HG02763 (cell line): ENCODE measurements around the gene KRTDAP.

Source experiments
- ATAC-seq: cut with Tn5 transposase; IDR thresholded peaks from one replicate; pipeline ENCODE4 v1.9.1; 2021; ENCODE audit warnings: mild to moderate bottlenecking, moderate library complexity; ENCODE audit not compliant: unreplicated experiment

Gene KRTDAP

GRCh38 chr19:35458192-35458591, 32.1 kb downstream of the KRTDAP start:
- no peak for ATAC-seq

GRCh38 chr19:35457173-35457572, 33.1 kb downstream of the KRTDAP start:
- peak; percentile 37 for ATAC-seq

- no peak for ATAC-seq
Measured at GRCh38 chr19:35455616-35456201, 34.6 kb downstream of the KRTDAP start.

- ATAC-seq, result no peak
Measured at GRCh38 chr19:35454663-35455062, 35.6 kb downstream of the KRTDAP start.

- ATAC-seq, result no peak
Measured at GRCh38 chr19:35451338-35452096, 38.7 kb downstream of the KRTDAP start.

GRCh38 chr19:35449359-35450043, 40.8 kb downstream of the KRTDAP start:
- no peak for ATAC-seq

GRCh38 chr19:35447606-35448469, 42.4 kb downstream of the KRTDAP start, which contains the start of gene FFAR2:
Gene FFAR2, plus strand, starts transcription at chr19:35448257. Its CDS starts 1,458 bp downstream, at chr19:35449715.
- no peak for ATAC-seq

GRCh38 chr19:35445826-35446593, 44.3 kb downstream of the KRTDAP start:
- ATAC-seq, result no peak

GRCh38 chr19:35444735-35445134, 45.5 kb downstream of the KRTDAP start:
- no peak for ATAC-seq

- ATAC-seq, result no peak
Measured at GRCh38 chr19:35442091-35442490, 48.2 kb downstream of the KRTDAP start.

GRCh38 chr19:35439921-35440320, 50.3 kb downstream of the KRTDAP start:
- ATAC-seq, result no peak

GRCh38 chr19:35438527-35438926, 51.7 kb downstream of the KRTDAP start:
- ATAC-seq, result no peak

- ATAC-seq, result no peak
Measured at GRCh38 chr19:35438096-35438495, 52.2 kb downstream of the KRTDAP start.

GRCh38 chr19:35437406-35437951, 52.8 kb downstream of the KRTDAP start:
- no peak for ATAC-seq
